GM12801 (cell line): ENCODE data around the gene NAPA.

Source experiments
- TF ChIP-seq, protein P1 (sequence below): IDR thresholded peaks from one replicate; pipeline ENCODE4 v1.5.1; 2011; ENCODE audit warnings: control low read depth; ENCODE audit not compliant: insufficient read length; ENCODE audit errors: extremely low read depth

Gene NAPA

DNA sequence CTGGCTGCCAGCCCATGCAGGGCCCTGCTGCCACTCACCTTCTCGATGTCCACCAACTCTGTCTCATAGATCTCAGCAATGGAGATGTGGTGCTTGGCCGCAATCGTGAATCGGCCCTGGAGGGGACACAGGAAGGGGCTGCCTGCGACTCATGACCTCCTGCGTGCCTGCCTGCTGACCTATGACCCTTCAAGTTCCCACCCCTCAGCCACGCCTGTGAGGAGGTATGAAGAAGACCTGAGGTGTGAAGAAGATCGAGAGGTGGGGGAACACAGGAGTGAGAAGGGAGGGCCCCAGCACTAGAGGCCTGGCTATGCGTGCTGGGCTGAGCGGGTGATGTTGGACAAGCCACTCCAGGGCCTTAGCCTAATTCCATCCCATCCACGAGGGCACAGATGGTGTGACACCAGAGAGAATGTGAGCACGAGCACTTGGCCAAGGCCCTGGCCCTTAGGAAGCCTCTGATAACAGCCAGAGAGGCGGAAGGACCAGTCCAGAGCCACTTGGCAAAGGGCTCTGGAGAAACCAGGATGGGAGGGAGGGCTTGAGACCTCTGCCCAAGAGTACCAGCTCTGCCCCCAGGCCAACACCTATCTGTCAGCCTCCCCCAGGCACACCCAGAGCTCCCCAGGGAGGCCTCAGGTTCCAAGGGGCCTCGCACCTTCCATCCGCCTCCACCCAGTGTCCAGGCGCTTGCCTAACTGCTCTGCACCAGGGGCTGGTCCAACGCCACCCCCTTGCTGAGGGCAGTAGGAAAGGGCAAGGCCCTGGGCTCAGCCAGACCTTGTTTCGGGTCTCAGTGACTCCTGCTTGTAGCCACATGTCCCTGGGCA is 21.3 kb downstream of the NAPA start:
- TF ChIP-seq, protein P1, sequence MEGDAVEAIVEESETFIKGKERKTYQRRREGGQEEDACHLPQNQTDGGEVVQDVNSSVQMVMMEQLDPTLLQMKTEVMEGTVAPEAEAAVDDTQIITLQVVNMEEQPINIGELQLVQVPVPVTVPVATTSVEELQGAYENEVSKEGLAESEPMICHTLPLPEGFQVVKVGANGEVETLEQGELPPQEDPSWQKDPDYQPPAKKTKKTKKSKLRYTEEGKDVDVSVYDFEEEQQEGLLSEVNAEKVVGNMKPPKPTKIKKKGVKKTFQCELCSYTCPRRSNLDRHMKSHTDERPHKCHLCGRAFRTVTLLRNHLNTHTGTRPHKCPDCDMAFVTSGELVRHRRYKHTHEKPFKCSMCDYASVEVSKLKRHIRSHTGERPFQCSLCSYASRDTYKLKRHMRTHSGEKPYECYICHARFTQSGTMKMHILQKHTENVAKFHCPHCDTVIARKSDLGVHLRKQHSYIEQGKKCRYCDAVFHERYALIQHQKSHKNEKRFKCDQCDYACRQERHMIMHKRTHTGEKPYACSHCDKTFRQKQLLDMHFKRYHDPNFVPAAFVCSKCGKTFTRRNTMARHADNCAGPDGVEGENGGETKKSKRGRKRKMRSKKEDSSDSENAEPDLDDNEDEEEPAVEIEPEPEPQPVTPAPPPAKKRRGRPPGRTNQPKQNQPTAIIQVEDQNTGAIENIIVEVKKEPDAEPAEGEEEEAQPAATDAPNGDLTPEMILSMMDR, result no peak

DNA sequence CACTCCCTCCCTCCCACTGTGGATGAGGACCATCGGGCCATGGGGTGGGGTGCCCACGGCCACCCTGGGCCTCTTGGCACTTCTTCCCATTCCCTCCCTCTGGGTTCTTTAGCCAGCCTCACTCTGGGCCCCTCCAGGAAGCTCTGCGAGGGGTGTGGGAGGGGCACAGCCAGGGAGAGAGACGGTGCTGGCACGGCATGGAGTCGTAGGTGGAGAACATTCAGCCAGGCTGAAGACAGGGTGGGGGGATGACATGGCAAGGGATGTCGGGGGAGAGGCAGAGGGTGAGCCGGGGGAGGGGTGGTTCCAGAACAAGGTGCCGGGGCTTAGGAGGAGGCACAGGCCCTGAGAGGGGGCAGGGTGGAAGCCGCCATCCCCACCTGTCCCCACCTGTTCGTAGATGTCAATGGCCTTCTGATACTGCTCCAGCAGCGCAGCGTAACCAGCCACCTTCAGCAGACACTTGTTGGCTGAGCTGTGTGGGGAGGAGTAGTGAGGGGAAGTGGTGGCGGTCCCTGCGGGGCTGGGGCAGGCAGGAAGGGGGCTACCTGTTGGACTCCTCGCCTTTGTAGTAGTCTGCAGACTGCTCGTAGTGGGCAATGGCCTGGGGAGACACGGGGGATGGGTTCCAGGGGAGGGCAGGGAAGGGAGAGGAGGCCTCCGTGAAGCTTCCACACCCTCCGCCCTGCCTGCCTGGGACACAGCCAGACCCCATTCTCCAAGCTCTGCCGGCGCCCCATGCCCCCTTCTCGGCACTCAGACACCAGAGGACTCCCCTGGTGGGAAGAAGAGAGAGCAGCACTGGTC is 22.1 kb downstream of the NAPA start:
- TF ChIP-seq, protein P1, result no peak

DNA sequence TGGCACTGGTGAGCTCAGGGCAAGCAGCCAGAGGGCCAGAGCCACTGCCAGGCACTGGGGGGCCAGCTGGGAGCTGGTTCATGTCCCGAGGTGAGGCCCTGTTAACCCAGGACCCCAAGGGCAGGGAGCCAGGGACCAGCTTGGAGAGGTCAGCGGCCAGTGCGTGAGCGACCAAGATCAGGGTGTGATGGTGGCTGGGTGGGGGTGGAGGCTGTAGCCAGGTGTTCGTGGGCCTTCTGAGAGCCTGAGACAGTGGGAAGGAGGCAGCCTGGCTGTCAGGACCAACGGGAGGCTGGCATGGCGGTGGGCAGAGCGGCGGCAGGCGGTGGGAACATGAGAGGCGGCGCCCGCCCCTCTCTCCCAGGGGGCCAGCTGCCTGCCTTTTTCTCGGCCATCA is 22.7 kb downstream of the NAPA start:
- TF ChIP-seq, protein P1, result no peak

DNA sequence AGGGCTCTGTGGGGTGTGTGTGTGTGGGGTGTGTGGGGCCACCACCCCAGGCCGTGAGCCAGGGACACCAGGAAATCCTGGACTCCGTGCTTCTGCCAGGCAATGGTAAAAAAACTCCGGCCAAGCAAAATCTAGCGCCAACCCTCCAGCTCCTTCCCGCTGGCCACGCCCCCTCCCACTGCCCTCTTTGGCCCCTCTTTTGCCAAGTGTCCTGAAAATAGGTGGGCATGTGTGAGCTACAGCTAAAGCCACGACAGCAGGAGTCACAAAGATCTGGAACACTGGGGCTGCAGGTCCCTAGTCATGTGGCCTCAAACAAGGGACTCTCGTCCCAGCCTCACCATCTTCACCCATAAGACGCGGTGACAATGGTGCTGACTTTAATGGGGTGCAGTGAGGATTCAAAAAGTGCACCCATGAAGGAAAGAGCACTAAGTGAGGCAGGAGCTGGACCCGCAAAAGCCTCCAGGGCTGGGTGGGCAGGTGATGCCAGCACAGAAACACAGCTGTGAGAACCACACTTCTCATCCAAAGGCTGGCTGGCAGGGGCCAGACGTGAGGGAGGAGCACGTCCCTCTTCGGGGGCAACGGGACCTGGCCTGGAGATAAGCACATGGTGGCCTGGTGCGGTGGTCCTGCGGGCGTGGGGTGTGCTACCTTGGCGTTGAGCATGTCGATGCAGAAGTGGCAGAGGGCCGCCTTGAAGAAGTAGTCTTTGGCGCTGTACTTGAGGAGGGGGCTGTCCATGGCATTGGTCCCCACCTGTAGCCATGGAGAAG is 23.3 kb downstream of the NAPA start:
- TF ChIP-seq, protein P1, result no peak

DNA sequence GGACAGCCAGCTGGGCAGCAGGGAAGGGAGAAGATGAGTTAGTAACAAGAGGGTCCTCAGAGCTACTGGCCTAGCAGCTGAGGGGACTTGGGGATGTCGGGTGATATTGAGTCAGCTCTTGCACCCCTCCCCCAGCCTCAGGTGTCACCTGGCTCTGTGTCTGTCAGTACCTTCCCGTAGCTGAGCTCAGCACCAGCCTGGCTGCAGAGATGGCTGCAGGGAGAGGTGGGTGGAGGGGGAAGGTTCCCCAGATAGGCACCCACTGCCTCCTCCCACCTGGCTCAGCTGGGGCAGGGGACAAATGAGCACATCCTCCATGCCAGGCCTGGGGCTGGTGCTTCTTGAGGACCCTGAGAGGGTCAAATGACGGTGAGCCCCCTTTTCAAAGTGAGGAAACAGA is 24.0 kb downstream of the NAPA start:
- TF ChIP-seq, protein P1, result no peak

DNA sequence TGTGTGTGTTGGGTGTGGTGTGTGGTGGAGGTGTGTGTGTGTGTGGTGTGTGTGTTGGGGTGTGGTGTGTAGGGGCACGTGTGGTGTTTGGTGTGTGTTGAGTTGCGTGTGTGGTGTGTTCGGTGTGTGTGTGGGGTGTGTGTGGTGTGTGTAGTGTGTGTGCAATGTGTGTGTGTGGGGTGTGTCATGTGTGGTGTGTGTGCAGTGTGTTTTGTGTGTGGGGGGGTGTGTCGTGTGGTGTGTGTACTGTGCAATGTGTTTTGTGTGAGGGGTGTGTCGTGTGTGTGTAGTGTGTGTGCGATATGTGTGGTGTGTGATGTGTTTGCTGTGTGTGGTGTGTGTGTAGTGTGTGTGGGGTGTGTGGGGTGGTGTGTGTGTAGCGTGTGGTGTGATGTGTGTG is 24.8 kb downstream of the NAPA start:
- TF ChIP-seq, protein P1, result no peak
